ENCODE measurements around the gene PTCD2. TPM values are rescaled to one million over a fixed set of nuclear protein-coding genes. Genes with fewer than 3 reads are reported as not detected.

The PTCD2 gene
- total and polyA plus RNA-seq, 9 of the 15 experiments (the other 6 are each of a cell fraction or from before 2014, with no cell fraction given), result 11.9 to 28.5 (median 18.6) TPM

DNA sequence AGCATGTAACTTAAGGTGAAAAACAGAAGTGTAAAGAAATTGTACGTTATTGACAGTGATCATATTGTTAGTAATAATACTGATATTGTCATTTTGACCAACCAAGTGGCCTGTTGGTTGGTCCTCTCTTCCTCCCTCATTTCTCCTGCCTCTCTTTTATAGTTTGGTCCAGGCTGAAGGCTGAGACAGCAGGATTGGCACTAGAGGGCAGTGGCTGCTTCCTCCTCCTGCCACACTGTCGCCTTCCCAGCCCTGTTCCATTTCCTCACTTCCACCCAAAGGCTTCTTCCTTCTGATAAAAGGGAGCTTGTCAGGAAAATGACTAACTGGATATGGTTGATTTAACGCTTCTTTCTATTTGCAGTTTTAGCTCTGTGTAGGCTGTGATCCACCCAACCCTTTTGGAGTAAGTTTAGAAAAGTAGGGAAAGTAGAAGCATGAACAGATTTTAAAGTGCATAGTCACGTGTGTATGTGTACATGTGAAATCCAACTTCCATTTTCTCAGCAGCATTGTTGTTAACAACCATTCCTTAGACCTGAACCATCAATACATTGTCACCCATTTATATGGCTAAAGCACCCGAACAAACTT, 35.6 kb downstream of the PTCD2 start:
- Histone ChIP-seq H3K9me1 (ENCODE audit: control insufficient read depth, insufficient read depth, low read length) (no peaks in the 10 kb centered on the region), H3K4me1 (replicated peaks in 1 of 2; ENCODE audit: control insufficient read depth in 2 of 2, insufficient read depth in 2 of 2, low read length in 2 of 2) (no peaks in the 10 kb centered on the region), H2AFZ (ENCODE audit: low read depth, low read length) (no peak overlapping the region), H3K4me2 (ENCODE audit: insufficient read depth, low read length) (no peak overlapping the region), H3K79me2 (ENCODE audit: control insufficient read depth, insufficient read depth, low read length) (no peaks in the 10 kb centered on the region), H4K20me1 (replicated peaks; ENCODE audit: control insufficient read depth, insufficient read depth, low read length) (no peaks in the 10 kb centered on the region), H3K27ac (ENCODE audit: extremely low read depth, low read depth, low read length) (no peak overlapping the region), H3K27me3 (ENCODE audit: control insufficient read depth in 2 of 2, insufficient read depth in 2 of 2, low read length in 2 of 2) (no peaks in the 10 kb centered on the region), H3K9ac (ENCODE audit: insufficient read depth in 1 of 2, low read depth in 2 of 2, low read length in 2 of 2) (no peak overlapping the region), H3K4me3 (no peak overlapping the region), H3K9me3 (replicated peaks; ENCODE audit: control insufficient read depth, insufficient read depth, low read depth, low read length) (no peaks in the 10 kb centered on the region), H3K36me3 (ENCODE audit: control insufficient read depth, insufficient read depth, low read length) (peaks cover 42% of the 10 kb centered on the region)
- CTCF ChIA-PET (ENCODE audit: low intra/inter-chr PET ratio), result interaction anchor here (0.6 kb wide), 1 partner anchor 277 kb away, joined by 3 read pairs; no protein-coding TSS in a partner anchor
- POLR2A ChIA-PET, result interaction anchor here (0.6 to 1.9 kb wide), 2 partner anchors 10 to 48 kb away, joined by 3 to 7 read pairs; no protein-coding TSS in a partner anchor
- intact Hi-C loops (cut with micrococcal nuclease), result no loop called here
- peak in 3 of 4 experiments; percentile 13 to 22 (median 18) for DNase-seq (ENCODE audit: extremely low read depth in 1 of 4, low spot score in 3 of 4)
- peak; percentile 35 for FAIRE-seq
- BruUV-seq (replicated peaks), result no TSS peak
- in situ Hi-C loops (cut with MboI), result no loop called here
- TF ChIP-seq SMARCA4 (IDR thresholded peaks at IDR 0.05) (no peak), RAD21 (CRISPR knock-in tag; conservative IDR thresholded peaks at IDR 0.05 in 1 of 2, IDR thresholded peaks at IDR 0.05 in 1 of 2) (peak; percentile 19 to 50; a peak in 2 of 4 replicates), MYC (IDR thresholded peaks at IDR 0.05; ENCODE audit: low read depth, low read length) (no peak), MYC (CRISPR knock-in tag; IDR thresholded peaks at IDR 0.05; ENCODE audit: borderline replicate concordance, low read depth) (no peak), CTCF (IDR thresholded peaks at IDR 0.05 in 2 of 3, conservative IDR thresholded peaks at IDR 0.05 in 1 of 3; ENCODE audit: insufficient read depth in 2 of 3, low read depth in 1 of 3, low read length in 3 of 3) (peak; percentile 27 to 50 (median 42); a peak in 4 of 6 replicates), ZNF696 (CRISPR knock-in tag; conservative IDR thresholded peaks at IDR 0.05) (no peak), MYNN (IDR thresholded peaks at IDR 0.05) (no peak), MYNN (CRISPR knock-in tag; IDR thresholded peaks at IDR 0.05) (no peak), THRA (IDR thresholded peaks at IDR 0.05) (no peak)
- TF ChIP-seq, protein P1, sequence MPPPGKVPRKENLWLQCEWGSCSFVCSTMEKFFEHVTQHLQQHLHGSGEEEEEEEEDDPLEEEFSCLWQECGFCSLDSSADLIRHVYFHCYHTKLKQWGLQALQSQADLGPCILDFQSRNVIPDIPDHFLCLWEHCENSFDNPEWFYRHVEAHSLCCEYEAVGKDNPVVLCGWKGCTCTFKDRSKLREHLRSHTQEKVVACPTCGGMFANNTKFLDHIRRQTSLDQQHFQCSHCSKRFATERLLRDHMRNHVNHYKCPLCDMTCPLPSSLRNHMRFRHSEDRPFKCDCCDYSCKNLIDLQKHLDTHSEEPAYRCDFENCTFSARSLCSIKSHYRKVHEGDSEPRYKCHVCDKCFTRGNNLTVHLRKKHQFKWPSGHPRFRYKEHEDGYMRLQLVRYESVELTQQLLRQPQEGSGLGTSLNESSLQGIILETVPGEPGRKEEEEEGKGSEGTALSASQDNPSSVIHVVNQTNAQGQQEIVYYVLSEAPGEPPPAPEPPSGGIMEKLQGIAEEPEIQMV (tag; conservative IDR thresholded peaks at IDR 0.05; ENCODE audit: low read depth), result no peak
- WGBS (ENCODE audit: insufficient coverage, low coverage, missing lambda C conversion rate), result 78% methylated on average over 5 of the region's 5 CpGs
- peak; percentile 64; the same call in 2 of the 3 replicates for ATAC-seq
